Body of pancreas (tissue), 4 donors: ENCODE results near the gene SENP8.

Experiments
- POLR2A ChIP-seq, 3 donors: fragments of 450-650 bp; IDR thresholded peaks; one replicate each; pipeline ENCODE4 v1.6.1; 2016; ENCODE audit warnings: antibody characterized with exemption in 3 of 3, mild to moderate bottlenecking in 2 of 3
- TF ChIP-seq, protein P1 (sequence below), 7 experiments: fragments of 450-650 bp in 4 of 7; fragments of 200-600 bp in 3 of 7; sonication (generic) in 3 of 7; IDR thresholded peaks; one replicate each; pipeline ENCODE4 v1.5.1; 2016 to 2019; ENCODE audit warnings: antibody characterized with exemption in 7 of 7

- no peak for TF ChIP-seq POLR2A (IDR thresholded peaks at IDR 0.05)
- TF ChIP-seq, protein P1, sequence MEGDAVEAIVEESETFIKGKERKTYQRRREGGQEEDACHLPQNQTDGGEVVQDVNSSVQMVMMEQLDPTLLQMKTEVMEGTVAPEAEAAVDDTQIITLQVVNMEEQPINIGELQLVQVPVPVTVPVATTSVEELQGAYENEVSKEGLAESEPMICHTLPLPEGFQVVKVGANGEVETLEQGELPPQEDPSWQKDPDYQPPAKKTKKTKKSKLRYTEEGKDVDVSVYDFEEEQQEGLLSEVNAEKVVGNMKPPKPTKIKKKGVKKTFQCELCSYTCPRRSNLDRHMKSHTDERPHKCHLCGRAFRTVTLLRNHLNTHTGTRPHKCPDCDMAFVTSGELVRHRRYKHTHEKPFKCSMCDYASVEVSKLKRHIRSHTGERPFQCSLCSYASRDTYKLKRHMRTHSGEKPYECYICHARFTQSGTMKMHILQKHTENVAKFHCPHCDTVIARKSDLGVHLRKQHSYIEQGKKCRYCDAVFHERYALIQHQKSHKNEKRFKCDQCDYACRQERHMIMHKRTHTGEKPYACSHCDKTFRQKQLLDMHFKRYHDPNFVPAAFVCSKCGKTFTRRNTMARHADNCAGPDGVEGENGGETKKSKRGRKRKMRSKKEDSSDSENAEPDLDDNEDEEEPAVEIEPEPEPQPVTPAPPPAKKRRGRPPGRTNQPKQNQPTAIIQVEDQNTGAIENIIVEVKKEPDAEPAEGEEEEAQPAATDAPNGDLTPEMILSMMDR (IDR thresholded peaks at IDR 0.05) = no peak
Observed at GRCh38 chr15:72173864-72174550, 55.8 kb downstream of the SENP8 start.
